Measurements from ENCODE around the gene SAA2.

SAA2 gene

GRCh38 chr11:18225913-18226312 is 22.6 kb downstream of the SAA2 start:
- Histone ChIP-seq H3K9me3 (no peaks in the 10 kb centered on the region), H3K27me3 (no peaks in the 10 kb centered on the region), H3K36me3 (no peaks in the 10 kb centered on the region), H3K4me1 (no peaks in the 10 kb centered on the region), H3K4me3 (ENCODE audit: low read depth, low read length) (no peak overlapping the region)
- no peak for DNase-seq
- no peak for TF ChIP-seq CTCF (IDR thresholded peaks at IDR 0.05; ENCODE audit: low read depth, low read length)

GRCh38 chr11:18223591-18224387 is 24.7 kb downstream of the SAA2 start:
- DNase-seq: no peak
- no peak for TF ChIP-seq CTCF (IDR thresholded peaks at IDR 0.05; ENCODE audit: low read depth, low read length)
- no peaks in the 10 kb centered on the region for H3K9me3 ChIP-seq
- H3K36me3 ChIP-seq: no peaks in the 10 kb centered on the region
- H3K27me3 ChIP-seq: no peaks in the 10 kb centered on the region
- H3K4me1 ChIP-seq: no peaks in the 10 kb centered on the region
- no peak overlapping the region for H3K4me3 ChIP-seq (ENCODE audit: low read depth, low read length)

- TF ChIP-seq CTCF (IDR thresholded peaks at IDR 0.05; ENCODE audit: low read depth, low read length): no peak
- no peaks in the 10 kb centered on the region for H3K27me3 ChIP-seq
- H3K4me1 ChIP-seq: no peaks in the 10 kb centered on the region
- H3K4me3 ChIP-seq (ENCODE audit: low read depth, low read length): no peak overlapping the region
- DNase-seq: no peak
- no peaks in the 10 kb centered on the region for H3K9me3 ChIP-seq
- H3K36me3 ChIP-seq: no peaks in the 10 kb centered on the region
Observed at GRCh38 chr11:18222814-18223421, 25.6 kb downstream of the SAA2 start.

- Histone ChIP-seq H3K36me3 (no peaks in the 10 kb centered on the region), H3K9me3 (no peaks in the 10 kb centered on the region), H3K27me3 (no peaks in the 10 kb centered on the region), H3K4me3 (ENCODE audit: low read depth, low read length) (no peak overlapping the region), H3K4me1 (no peaks in the 10 kb centered on the region)
- no peak for DNase-seq
- TF ChIP-seq CTCF (IDR thresholded peaks at IDR 0.05; ENCODE audit: low read depth, low read length): no peak
Observed at GRCh38 chr11:18221274-18221876, 27.1 kb downstream of the SAA2 start.

GRCh38 chr11:18209058-18209457 is 39.4 kb downstream of the SAA2 start:
- DNase-seq: no peak
- Histone ChIP-seq H3K9me3 (no peaks in the 10 kb centered on the region), H3K4me3 (ENCODE audit: low read depth, low read length) (no peak overlapping the region), H3K4me1 (no peaks in the 10 kb centered on the region), H3K36me3 (no peaks in the 10 kb centered on the region), H3K27me3 (no peaks in the 10 kb centered on the region)
- TF ChIP-seq CTCF (IDR thresholded peaks at IDR 0.05; ENCODE audit: low read depth, low read length): no peak

- DNase-seq: no peak
- no peak for TF ChIP-seq CTCF (IDR thresholded peaks at IDR 0.05; ENCODE audit: low read depth, low read length)
- Histone ChIP-seq H3K4me3 (ENCODE audit: low read depth, low read length) (no peak overlapping the region), H3K36me3 (no peaks in the 10 kb centered on the region), H3K4me1 (no peaks in the 10 kb centered on the region), H3K9me3 (no peaks in the 10 kb centered on the region), H3K27me3 (no peaks in the 10 kb centered on the region)
Observed at GRCh38 chr11:18204771-18205170, 43.7 kb downstream of the SAA2 start.

Data from BE2C (cell line).